Tibial artery (tissue), 4 donors: ENCODE measurements around the gene RTL10.

Experiments used
- DNase-seq, 2 donors: peaks; one replicate each; pipeline ENCODE4 v3.0.0-alpha.2; 2019
- H3K27ac ChIP-seq, 2 donors: fragments of 200-600 bp; sonication (generic) in 1 of 2; 1 replicate in 1 of 2; 2 replicates in 1 of 2; pipeline ENCODE4 v1.5.1; 2018 to 2019; ENCODE audit warnings: mild to moderate bottlenecking in 1 of 2
- H3K27me3 ChIP-seq, 2 donors: fragments of 200-600 bp; sonication (generic) in 1 of 2; one replicate each; pipeline versions ENCODE4 v1.5.1 to v1.6.0; 2016 to 2019
- H3K36me3 ChIP-seq, 3 donors: fragments of 200-600 bp; sonication (generic) in 2 of 3; one replicate each; pipeline ENCODE4 v1.5.1; 2016 to 2019; ENCODE audit warnings: mild to moderate bottlenecking in 2 of 3
- H3K4me1 ChIP-seq, 4 donors: fragments of 200-600 bp; sonication (generic) in 2 of 4; 1 replicate in 3 of 4; 2 replicates in 1 of 4; pipeline ENCODE4 v1.5.1; 2016 to 2019
- H3K4me3 ChIP-seq, 2 donors: fragments of 200-600 bp; sonication (generic) in 1 of 2; 1 replicate in 1 of 2; 2 replicates in 1 of 2; pipeline ENCODE4 v1.5.1; 2018 to 2019; ENCODE audit warnings: mild to moderate bottlenecking in 2 of 2
- H3K9me3 ChIP-seq, 3 donors: fragments of 200-600 bp; sonication (generic) in 1 of 3; one replicate each; pipeline ENCODE4 v1.5.1; 2016 to 2019
- intact Hi-C: fragments of 100-400 bp; cut with DNase I; formaldehyde crosslinking; loops from one replicate; pipeline ENCODE4 v1.15.0; 2023; ENCODE audit warnings: low total_unique reads
- TF ChIP-seq, protein P1 (sequence below), 2 experiments: fragments of 200-600 bp in 1 of 2; fragments of 450-650 bp in 1 of 2; IDR thresholded peaks; one replicate each; pipeline ENCODE4 v1.5.1; 2017 to 2019; ENCODE audit warnings: antibody characterized with exemption in 2 of 2, mild to moderate bottlenecking in 1 of 2, moderate library complexity in 1 of 2

The RTL10 gene

DNA sequence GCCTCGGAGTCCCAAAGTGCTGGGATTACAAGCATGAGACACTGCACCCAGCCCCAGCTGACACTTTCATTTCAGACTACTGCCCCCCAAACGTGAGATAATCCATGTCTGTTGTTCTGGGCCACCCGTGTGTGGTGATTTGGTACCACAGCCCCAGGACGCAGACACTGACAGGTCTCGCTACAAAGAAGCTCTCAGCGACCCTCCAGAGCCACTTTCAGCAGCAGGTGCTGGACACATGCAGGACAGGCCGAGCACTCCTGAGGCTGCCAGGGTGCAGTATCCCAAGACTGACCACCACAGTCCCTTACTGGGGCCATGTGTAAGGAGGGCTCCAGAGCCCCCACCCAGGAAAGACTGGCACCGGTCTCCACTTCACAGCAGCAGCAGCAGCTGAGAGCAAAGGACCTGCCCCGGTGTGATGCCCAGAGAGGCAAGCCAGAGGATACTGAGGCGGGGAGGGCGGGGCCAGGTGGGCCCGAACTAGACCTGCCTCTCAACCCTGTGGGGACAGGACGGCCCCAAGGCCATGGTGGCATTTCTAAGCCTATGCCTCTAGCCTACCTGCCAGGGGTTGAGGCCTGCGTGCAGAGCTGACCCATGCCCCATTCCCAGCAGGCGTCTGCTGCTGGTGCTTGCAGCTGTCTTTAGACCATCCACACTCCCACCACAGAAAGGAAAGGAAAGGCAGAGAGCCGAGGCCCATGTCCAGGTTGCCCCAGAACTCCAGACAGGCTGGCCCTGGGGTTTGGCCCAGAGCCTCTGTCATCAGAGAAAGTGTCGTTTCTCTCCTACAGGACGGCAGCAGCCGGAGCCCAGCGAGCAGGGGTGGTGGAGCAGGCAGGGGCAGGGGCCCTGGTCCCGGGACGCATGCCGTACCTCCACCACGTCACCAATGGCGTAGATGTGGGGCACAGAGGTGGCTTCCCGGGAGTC is 28.0 kb upstream of the RTL10 start:
- TF ChIP-seq, protein P1, sequence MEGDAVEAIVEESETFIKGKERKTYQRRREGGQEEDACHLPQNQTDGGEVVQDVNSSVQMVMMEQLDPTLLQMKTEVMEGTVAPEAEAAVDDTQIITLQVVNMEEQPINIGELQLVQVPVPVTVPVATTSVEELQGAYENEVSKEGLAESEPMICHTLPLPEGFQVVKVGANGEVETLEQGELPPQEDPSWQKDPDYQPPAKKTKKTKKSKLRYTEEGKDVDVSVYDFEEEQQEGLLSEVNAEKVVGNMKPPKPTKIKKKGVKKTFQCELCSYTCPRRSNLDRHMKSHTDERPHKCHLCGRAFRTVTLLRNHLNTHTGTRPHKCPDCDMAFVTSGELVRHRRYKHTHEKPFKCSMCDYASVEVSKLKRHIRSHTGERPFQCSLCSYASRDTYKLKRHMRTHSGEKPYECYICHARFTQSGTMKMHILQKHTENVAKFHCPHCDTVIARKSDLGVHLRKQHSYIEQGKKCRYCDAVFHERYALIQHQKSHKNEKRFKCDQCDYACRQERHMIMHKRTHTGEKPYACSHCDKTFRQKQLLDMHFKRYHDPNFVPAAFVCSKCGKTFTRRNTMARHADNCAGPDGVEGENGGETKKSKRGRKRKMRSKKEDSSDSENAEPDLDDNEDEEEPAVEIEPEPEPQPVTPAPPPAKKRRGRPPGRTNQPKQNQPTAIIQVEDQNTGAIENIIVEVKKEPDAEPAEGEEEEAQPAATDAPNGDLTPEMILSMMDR (IDR thresholded peaks at IDR 0.05), result no peak
- H3K27ac ChIP-seq, result no peak overlapping the region
- peak; percentile 15 to 46 for DNase-seq

DNA sequence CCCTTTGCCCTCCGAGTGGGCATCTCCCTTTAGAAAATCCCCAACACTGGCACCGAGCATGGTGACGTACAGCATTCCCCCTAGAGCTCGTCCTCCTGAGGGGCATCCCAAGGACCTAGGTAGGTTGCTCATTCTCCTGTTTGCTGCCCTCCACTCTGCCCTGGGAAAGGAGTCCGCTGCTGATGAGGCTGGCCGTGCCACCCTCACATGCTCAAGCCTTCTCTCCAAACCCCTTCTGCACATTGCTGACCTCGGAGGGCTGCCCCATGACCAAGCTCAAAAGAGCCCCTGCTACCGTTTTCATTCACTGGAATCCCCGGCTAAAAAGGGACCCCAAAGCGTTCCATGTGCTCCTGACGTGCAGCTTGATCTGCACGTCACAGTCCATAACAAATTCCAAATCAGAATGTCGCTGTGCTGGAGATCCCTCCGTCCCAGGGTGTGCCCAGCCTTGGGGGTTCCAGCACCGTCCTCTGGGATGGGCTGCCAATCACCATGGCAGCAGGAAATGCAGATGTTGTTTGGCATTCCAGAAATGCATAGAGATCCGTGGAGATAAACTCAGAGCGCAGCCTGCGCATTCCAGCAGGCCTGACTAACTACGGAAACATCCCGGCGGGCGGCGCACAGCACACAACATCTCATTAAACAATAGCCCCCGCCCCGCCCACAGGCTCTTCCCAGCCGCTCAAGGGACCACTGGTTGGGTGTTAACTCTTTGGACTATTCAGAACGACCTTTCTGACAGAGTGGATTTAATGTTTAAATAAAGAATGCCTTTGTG is 26.3 kb upstream of the RTL10 start:
- H3K27ac ChIP-seq, result no peak overlapping the region
- no peak overlapping the region for H3K4me3 ChIP-seq
- H3K36me3 ChIP-seq, result peaks cover 3 to 54% (median 18%) of the 10 kb centered on the region in 3 donors
- DNase-seq, result peak; percentile 46 to 64
- intact Hi-C loops, result no loop called here
- no peaks in the 10 kb centered on the region for H3K9me3 ChIP-seq
- H3K4me1 ChIP-seq, result peaks cover 0 to 23% (median 19%) of the 10 kb centered on the region in 4 donors
- H3K27me3 ChIP-seq, result no peaks in the 10 kb centered on the region
- TF ChIP-seq, protein P1 (IDR thresholded peaks at IDR 0.05), result no peak

More for the DNA sequence above, 28.0 kb upstream of the RTL10 start:
- H3K36me3 ChIP-seq, result peaks cover 9 to 56% (median 13%) of the 10 kb centered on the region in 3 donors
- intact Hi-C loops, result no loop called here
- peaks cover 0 to 22% (median 19%) of the 10 kb centered on the region in 4 donors for H3K4me1 ChIP-seq
- H3K9me3 ChIP-seq, result no peaks in the 10 kb centered on the region
- no peaks in the 10 kb centered on the region for H3K27me3 ChIP-seq
- H3K4me3 ChIP-seq, result no peak overlapping the region

GRCh38 chr22:19879992-19880785 is 25.5 kb upstream of the RTL10 start:
- TF ChIP-seq, protein P1 (IDR thresholded peaks at IDR 0.05), result no peak
- Histone ChIP-seq H3K9me3 (no peaks in the 10 kb centered on the region), H3K4me1 (peaks cover 0 to 31% (median 22%) of the 10 kb centered on the region in 4 donors), H3K27ac (no peak overlapping the region), H3K27me3 (no peaks in the 10 kb centered on the region), H3K36me3 (peaks cover 3 to 59% (median 24%) of the 10 kb centered on the region in 3 donors), H3K4me3 (no peak overlapping the region)
- intact Hi-C loops, result no loop called here
- peak; percentile 12 to 54 for DNase-seq

- no peaks in the 10 kb centered on the region for H3K9me3 ChIP-seq
- peak; percentile 15 to 35 for DNase-seq
- no peaks in the 10 kb centered on the region for H3K27me3 ChIP-seq
- TF ChIP-seq, protein P1 (IDR thresholded peaks at IDR 0.05), result no peak
- H3K4me3 ChIP-seq, result no peak overlapping the region
- peaks cover 0 to 34% (median 22%) of the 10 kb centered on the region in 4 donors for H3K4me1 ChIP-seq
- H3K36me3 ChIP-seq, result peaks cover 3 to 63% (median 25%) of the 10 kb centered on the region in 3 donors
- H3K27ac ChIP-seq, result no peak overlapping the region
- intact Hi-C loops, result no loop called here
Observed at GRCh38 chr22:19879643-19879991, 24.9 kb upstream of the RTL10 start.

DNA sequence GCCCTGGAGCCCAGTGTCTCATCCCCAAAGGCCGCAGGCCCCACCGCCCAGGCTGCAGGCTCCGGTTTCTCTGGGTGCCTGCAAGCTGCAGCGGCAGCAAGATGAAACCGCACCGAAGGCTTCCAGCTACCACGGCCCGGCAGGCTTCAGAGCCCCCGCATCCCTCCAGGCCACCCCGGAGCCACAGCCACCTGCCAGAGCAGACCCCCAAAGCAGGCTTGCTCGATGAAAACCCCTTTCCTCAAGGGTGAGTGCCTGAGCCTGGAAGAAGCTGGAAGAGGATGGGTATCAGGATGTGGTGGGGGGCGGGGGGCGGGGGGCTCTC is 24.5 kb upstream of the RTL10 start:
- TF ChIP-seq, protein P1 (IDR thresholded peaks at IDR 0.05), result no peak
- peaks cover 3 to 63% (median 25%) of the 10 kb centered on the region in 3 donors for H3K36me3 ChIP-seq
- peak; percentile 9 to 45 for DNase-seq
- no peak overlapping the region for H3K27ac ChIP-seq
- intact Hi-C loops, result no loop called here
- H3K9me3 ChIP-seq, result no peaks in the 10 kb centered on the region
- H3K27me3 ChIP-seq, result no peaks in the 10 kb centered on the region
- H3K4me3 ChIP-seq, result no peak overlapping the region
- peaks cover 0 to 34% (median 23%) of the 10 kb centered on the region in 4 donors for H3K4me1 ChIP-seq
